Parathyroid adenoma (tissue), 2 donors: ENCODE data around the gene EIPR1.

Experiments
- H2AFZ ChIP-seq: fragments of 300-600 bp; sonication (generic); one replicate; pipeline ENCODE4 v1.7.0; 2017; ENCODE audit warnings: antibody characterized with exemption, mild to moderate bottlenecking
- H3K27ac ChIP-seq: fragments of 300-600 bp; sonication (generic); one replicate; pipeline ENCODE4 v1.7.0; 2017
- H3K27me3 ChIP-seq: fragments of 300-600 bp; sonication (generic); one replicate; pipeline ENCODE4 v1.7.0; 2017; ENCODE audit warnings: low read length; ENCODE audit not compliant: control insufficient read depth, insufficient read depth
- H3K36me3 ChIP-seq: fragments of 300-600 bp; sonication (generic); one replicate; pipeline ENCODE4 v1.7.0; 2017; ENCODE audit warnings: low read length; ENCODE audit not compliant: control insufficient read depth, insufficient read depth
- H3K4me1 ChIP-seq: fragments of 300-600 bp; sonication (generic); one replicate; pipeline ENCODE4 v1.7.0; 2017; ENCODE audit warnings: control low read depth
- H3K4me2 ChIP-seq: fragments of 300-600 bp; sonication (generic); one replicate; pipeline ENCODE4 v1.7.0; 2017; ENCODE audit warnings: low read length
- H3K4me3 ChIP-seq: fragments of 300-600 bp; sonication (generic); one replicate; pipeline ENCODE4 v1.7.0; 2017; ENCODE audit warnings: low read depth, low read length
- H3K79me2 ChIP-seq: fragments of 300-600 bp; sonication (generic); one replicate; pipeline ENCODE4 v1.7.0; 2017; ENCODE audit warnings: control low read depth
- H3K9ac ChIP-seq: fragments of 300-600 bp; sonication (generic); one replicate; pipeline ENCODE4 v1.7.0; 2017; ENCODE audit warnings: mild to moderate bottlenecking
- H3K9me3 ChIP-seq: fragments of 300-600 bp; sonication (generic); one replicate; pipeline ENCODE4 v1.7.0; 2017; ENCODE audit warnings: low read length; ENCODE audit not compliant: control insufficient read depth
- CTCF ChIP-seq: fragments of 300-600 bp; sonication (generic); IDR thresholded peaks from one replicate; pipeline ENCODE4 v1.7.0; 2017; ENCODE audit warnings: antibody characterized with exemption, mild to moderate bottlenecking
- donor health status: primary hyperparathyroidism.

Gene EIPR1

DNA sequence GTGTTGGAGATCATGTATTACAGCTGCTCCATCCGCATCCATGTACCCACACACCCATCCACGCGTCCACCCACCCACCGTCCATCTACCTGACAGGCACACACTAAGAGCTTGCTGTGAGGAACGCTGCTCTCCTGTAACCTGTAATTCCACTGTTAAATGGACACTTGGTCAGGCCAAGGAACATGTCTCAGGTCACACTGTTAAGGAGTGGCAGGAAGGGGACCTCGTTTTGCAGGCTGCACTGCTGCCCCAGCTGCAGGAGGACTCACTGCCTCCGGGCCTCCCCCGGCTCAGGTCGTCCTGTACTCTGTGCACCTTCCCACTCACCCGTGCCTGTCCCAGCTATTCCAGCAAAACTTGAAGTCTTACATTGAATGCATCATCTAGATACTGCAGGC is 170.5 kb downstream of the EIPR1 start:
- H3K27me3 ChIP-seq, result no peaks in the 10 kb centered on the region
- H2AFZ ChIP-seq, result no peak overlapping the region
- no peaks in the 10 kb centered on the region for H3K4me1 ChIP-seq
- no peak overlapping the region for H3K9ac ChIP-seq
- H3K36me3 ChIP-seq, result no peaks in the 10 kb centered on the region
- H3K4me3 ChIP-seq, result no peak overlapping the region
- no peaks in the 10 kb centered on the region for H3K9me3 ChIP-seq
- H3K4me2 ChIP-seq, result no peak overlapping the region
- H3K27ac ChIP-seq, result no peak overlapping the region
- TF ChIP-seq CTCF, result no peak
- H3K79me2 ChIP-seq, result peaks cover 3% of the 10 kb centered on the region

DNA sequence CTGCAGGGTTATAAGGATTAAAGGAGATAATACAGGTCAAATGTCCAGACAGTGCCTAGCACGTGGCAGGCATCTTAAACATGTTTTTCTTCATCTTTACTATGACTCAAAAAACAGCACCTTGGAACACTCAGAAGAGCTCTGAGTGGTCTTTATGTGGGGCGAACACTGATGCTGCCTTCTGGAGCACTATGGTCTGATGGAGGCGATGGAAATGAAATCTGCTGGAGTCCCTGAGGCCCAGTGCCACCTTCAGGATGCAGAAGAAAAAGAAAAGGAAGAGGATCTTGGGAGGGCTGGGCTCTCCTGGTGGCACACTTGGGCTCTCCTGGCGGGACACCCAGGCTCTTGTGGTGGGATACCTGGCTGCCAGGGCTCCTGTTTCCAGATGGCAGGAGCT is 171.8 kb downstream of the EIPR1 start:
- Histone ChIP-seq H3K9ac (no peak overlapping the region), H3K9me3 (no peaks in the 10 kb centered on the region), H3K4me3 (no peak overlapping the region), H2AFZ (no peak overlapping the region), H3K4me2 (no peak overlapping the region), H3K79me2 (peaks cover 3% of the 10 kb centered on the region), H3K36me3 (no peaks in the 10 kb centered on the region), H3K4me1 (no peaks in the 10 kb centered on the region), H3K27ac (no peak overlapping the region), H3K27me3 (no peaks in the 10 kb centered on the region)
- no peak for TF ChIP-seq CTCF

GRCh38 chr2:3204031-3204821 is 173.4 kb downstream of the EIPR1 start:
- no peaks in the 10 kb centered on the region for H3K79me2 ChIP-seq
- no peak overlapping the region for H3K9ac ChIP-seq
- no peaks in the 10 kb centered on the region for H3K27me3 ChIP-seq
- no peak overlapping the region for H3K4me2 ChIP-seq
- no peaks in the 10 kb centered on the region for H3K4me1 ChIP-seq
- no peak overlapping the region for H3K4me3 ChIP-seq
- no peak overlapping the region for H3K27ac ChIP-seq
- H3K9me3 ChIP-seq, result no peaks in the 10 kb centered on the region
- no peak for TF ChIP-seq CTCF
- H2AFZ ChIP-seq, result no peak overlapping the region
- no peaks in the 10 kb centered on the region for H3K36me3 ChIP-seq

GRCh38 chr2:3203497-3204019 is 174.1 kb downstream of the EIPR1 start:
- no peaks in the 10 kb centered on the region for H3K79me2 ChIP-seq
- H3K4me3 ChIP-seq, result no peak overlapping the region
- no peak overlapping the region for H3K27ac ChIP-seq
- TF ChIP-seq CTCF, result no peak
- no peak overlapping the region for H3K9ac ChIP-seq
- no peaks in the 10 kb centered on the region for H3K27me3 ChIP-seq
- no peaks in the 10 kb centered on the region for H3K36me3 ChIP-seq
- no peaks in the 10 kb centered on the region for H3K4me1 ChIP-seq
- no peak overlapping the region for H3K4me2 ChIP-seq
- no peak overlapping the region for H2AFZ ChIP-seq
- H3K9me3 ChIP-seq, result no peaks in the 10 kb centered on the region

DNA sequence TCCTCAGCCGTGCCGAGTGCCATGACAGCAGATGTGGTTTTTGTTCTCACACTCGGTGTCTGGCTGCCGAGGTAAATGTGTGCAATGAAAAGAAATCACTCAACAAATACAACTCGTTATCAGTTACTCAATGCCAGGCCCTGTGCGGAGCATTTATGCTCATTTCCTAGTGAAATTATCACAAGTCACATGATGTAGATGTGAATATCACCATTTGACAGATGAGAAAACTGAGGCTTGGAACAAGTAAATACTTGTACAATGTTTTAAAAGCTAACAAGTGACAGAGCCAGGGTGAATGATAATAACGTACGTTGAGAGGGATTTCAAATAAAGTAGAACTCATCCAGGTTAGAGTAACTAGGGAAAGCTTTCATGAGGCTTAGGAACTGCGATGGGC is 174.7 kb downstream of the EIPR1 start:
- Histone ChIP-seq H3K27ac (no peak overlapping the region), H3K4me3 (no peak overlapping the region), H3K79me2 (no peaks in the 10 kb centered on the region), H2AFZ (no peak overlapping the region), H3K27me3 (no peaks in the 10 kb centered on the region), H3K36me3 (no peaks in the 10 kb centered on the region), H3K9me3 (no peaks in the 10 kb centered on the region), H3K9ac (no peak overlapping the region), H3K4me1 (no peaks in the 10 kb centered on the region), H3K4me2 (no peak overlapping the region)
- TF ChIP-seq CTCF, result no peak
